WI38 (cell line): ENCODE results near the gene PTDSS2.

Experiments
- H3K4me3 ChIP-seq: 2 replicates; pipeline ENCODE4 v1.5.1; 2011; ENCODE audit warnings: low read depth, mild to moderate bottlenecking, control low read depth, low read length
- TF ChIP-seq, protein P1 (sequence below): IDR thresholded peaks from 2 replicates; pipeline ENCODE4 v1.5.1; 2012; ENCODE audit warnings: low read depth, mild to moderate bottlenecking, control low read depth, low read length

Gene PTDSS2

GRCh38 chr11:472816-473215, 22.7 kb downstream of the PTDSS2 start:
- TF ChIP-seq, protein P1, sequence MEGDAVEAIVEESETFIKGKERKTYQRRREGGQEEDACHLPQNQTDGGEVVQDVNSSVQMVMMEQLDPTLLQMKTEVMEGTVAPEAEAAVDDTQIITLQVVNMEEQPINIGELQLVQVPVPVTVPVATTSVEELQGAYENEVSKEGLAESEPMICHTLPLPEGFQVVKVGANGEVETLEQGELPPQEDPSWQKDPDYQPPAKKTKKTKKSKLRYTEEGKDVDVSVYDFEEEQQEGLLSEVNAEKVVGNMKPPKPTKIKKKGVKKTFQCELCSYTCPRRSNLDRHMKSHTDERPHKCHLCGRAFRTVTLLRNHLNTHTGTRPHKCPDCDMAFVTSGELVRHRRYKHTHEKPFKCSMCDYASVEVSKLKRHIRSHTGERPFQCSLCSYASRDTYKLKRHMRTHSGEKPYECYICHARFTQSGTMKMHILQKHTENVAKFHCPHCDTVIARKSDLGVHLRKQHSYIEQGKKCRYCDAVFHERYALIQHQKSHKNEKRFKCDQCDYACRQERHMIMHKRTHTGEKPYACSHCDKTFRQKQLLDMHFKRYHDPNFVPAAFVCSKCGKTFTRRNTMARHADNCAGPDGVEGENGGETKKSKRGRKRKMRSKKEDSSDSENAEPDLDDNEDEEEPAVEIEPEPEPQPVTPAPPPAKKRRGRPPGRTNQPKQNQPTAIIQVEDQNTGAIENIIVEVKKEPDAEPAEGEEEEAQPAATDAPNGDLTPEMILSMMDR = no peak
- no peak overlapping the region for H3K4me3 ChIP-seq

DNA sequence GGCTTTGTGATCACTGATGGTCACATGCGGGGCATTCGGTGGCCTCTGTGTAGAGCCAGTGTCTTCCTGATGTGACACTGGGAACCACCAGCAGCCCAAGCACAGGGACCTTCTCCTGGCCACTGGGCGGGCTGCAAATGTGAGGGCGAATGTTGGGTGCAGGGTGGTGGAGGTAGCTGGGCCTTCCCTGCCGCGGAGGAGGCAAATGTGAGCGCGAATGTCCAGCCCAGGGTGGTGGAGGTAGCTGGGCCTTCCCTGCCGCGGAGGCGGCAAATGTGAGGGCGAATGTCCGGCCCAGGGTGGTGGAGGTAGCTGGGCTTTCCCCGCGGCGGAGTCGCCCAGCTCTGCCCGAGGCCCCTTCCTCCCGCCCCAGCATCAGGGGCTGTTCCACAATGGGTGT, 23.3 kb downstream of the PTDSS2 start:
- TF ChIP-seq, protein P1 = no peak
- no peak overlapping the region for H3K4me3 ChIP-seq

GRCh38 chr11:473962-474785, 24.1 kb downstream of the PTDSS2 start:
- TF ChIP-seq, protein P1 = no peak

DNA sequence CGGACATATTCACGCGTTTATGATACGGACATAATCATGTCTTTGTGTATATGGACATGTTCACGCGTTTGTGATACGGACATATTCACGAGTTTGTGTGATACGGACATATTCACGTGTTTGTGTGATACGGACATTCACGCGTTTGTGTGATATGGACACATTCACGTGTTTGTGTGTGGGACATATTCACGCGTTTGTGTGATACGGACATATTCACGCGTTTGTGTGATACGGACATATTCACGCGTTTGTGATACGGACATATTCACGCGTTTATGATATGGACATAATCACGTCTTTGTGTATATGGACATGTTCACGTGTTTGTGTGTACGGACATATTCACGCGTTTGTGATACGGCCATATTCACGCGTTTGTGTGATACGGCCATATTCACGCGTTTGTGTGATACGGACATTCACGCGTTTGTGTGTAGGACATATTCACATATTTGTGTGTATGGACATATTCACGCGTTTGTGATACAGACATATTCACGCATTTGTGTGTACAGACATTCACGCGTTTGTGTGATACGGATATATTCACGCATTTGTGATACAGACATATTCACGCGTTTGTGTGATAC, 24.9 kb downstream of the PTDSS2 start:
- no peak overlapping the region for H3K4me3 ChIP-seq
- TF ChIP-seq, protein P1 = no peak

More at GRCh38 chr11:473962-474785, 24.1 kb downstream of the PTDSS2 start:
- no peak overlapping the region for H3K4me3 ChIP-seq

DNA sequence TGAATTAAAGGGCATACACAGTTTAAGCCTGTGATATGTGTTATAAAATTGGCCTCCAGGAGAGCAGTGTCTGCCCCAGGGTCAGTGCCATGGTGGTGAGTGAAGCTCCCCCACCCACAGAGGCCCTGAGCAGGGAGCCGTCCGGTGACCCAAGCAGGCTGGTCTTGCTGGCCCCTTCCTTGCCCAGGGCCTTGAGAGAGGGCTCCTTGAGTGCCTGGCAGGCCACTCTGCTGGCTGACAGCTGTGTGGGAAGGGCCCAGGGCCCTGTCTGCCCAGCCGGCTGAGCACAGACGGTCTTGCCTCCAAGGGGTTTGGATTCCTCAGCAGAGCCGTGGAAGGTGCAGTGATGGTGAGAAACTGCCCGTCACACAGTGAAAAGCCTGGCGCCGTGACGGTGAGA, 25.9 kb downstream of the PTDSS2 start:
- H3K4me3 ChIP-seq = no peak overlapping the region
- TF ChIP-seq, protein P1 = no peak

DNA sequence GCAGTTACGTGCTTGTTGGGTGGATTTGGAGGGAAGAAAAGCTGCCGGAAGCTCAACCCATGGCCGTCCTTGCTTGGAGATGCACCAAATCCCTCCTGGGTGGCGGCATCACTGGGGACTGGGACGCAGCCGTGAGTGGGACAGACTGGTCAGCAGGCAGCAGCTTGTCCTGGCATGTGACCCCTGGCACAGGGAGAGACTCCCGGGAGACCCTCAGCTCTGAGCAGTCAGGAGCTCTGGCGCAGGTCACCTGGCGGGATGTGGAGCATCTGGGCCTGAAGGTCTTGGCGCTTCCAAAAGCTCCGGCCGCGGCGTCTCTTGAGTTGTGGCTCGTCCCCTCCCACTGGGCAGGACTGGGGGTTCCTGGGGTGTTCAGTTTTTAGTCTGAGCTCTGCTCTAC, 26.3 kb downstream of the PTDSS2 start:
- H3K4me3 ChIP-seq = no peak overlapping the region

More for the DNA sequence above, 26.3 kb downstream of the PTDSS2 start:
- TF ChIP-seq, protein P1 = no peak
